ENCODE results near the gene NCAM2.

NCAM2 gene

GRCh38 chr21:20997311-20997635, 936 bp upstream of the NCAM2 start:
- no peak overlapping the region for H2AK5ac ChIP-seq (ENCODE audit: low read length, severe bottlenecking)
- H4K8ac ChIP-seq (ENCODE audit: low read length), result no peak overlapping the region
- peak overlapping the region in 1 of 2 experiments; percentile 15 for H3K14ac ChIP-seq (ENCODE audit: low read length in 2 of 2)
- H3K18ac ChIP-seq (ENCODE audit: low read depth in 1 of 2, low read length in 2 of 2), result peak overlapping the region in 1 of 2 experiments; percentile 29
- peak overlapping the region; percentile 90 for H3K4me2 ChIP-seq (ENCODE audit: low read length, poor library complexity, severe bottlenecking)
- H3K9ac ChIP-seq (ENCODE audit: low read length), result peak overlapping the region; percentile 50
- H2BK15ac ChIP-seq (ENCODE audit: low read depth, poor library complexity, severe bottlenecking), result no peak overlapping the region
- H3K27ac ChIP-seq (ENCODE audit: low read length, poor library complexity, severe bottlenecking), result no peak overlapping the region
- H2BK12ac ChIP-seq (ENCODE audit: low read length in 2 of 2), result peak overlapping the region in 1 of 2 experiments; percentile 19
- H3K27me3 ChIP-seq (ENCODE audit: control insufficient read depth in 1 of 2, insufficient read depth in 1 of 2, low read length in 2 of 2), result peaks cover 0 to 13% of the 10 kb centered on the region in 2 experiments
- H3K79me1 ChIP-seq (replicated peaks; ENCODE audit: low read length, poor library complexity, severe bottlenecking), result no peaks in the 10 kb centered on the region
- H2BK120ac ChIP-seq (ENCODE audit: low read depth, low read length), result no peak overlapping the region
- WGBS, result 2% methylated on average over 13 of the region's 20 CpGs
- peak overlapping the region; percentile 57 for H2AFZ ChIP-seq (ENCODE audit: low read depth, low read length)
- no peak overlapping the region for H2BK5ac ChIP-seq (ENCODE audit: low read depth, low read length, poor library complexity, severe bottlenecking)
- H4K91ac ChIP-seq (ENCODE audit: low read length), result no peak overlapping the region
- H3K9me3 ChIP-seq (ENCODE audit: control insufficient read depth, low read length), result no peaks in the 10 kb centered on the region
- peaks cover 14% of the 10 kb centered on the region for H3K4me1 ChIP-seq (ENCODE audit: control insufficient read depth, insufficient read depth, low read depth, low read length)
- no peaks in the 10 kb centered on the region for H3K36me3 ChIP-seq (ENCODE audit: control insufficient read depth in 1 of 2, insufficient read depth in 2 of 2, low read depth in 1 of 2, low read length in 2 of 2)
- H3K4ac ChIP-seq (ENCODE audit: low read depth in 1 of 2, low read length in 2 of 2), result no peak overlapping the region
- peak overlapping the region in 1 of 2 experiments; percentile 84 for H3K4me3 ChIP-seq (ENCODE audit: insufficient read depth in 1 of 2, low read depth in 1 of 2, low read length in 2 of 2)
- no peak for DNase-seq
- H3K23ac ChIP-seq (ENCODE audit: low read length in 2 of 2), result peak overlapping the region in 1 of 2 experiments; percentile 86

DNA sequence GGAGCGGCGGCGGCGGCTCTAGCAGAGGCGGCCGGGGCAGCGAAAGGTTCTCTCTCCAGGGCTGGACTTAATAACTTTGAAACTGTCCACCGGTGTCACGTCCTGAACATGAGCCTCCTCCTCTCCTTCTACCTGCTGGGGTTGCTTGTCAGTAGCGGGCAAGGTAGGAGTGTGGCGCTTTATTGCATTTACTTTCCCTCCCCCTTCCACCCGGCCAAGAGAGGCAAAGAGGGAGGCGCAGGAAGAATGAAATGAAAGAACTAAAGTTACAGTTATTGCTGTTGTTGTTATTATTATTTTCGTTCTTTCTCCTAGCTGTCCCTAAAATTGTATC, 214 bp downstream of the NCAM2 start:
- no peak overlapping the region for H3K23ac ChIP-seq (ENCODE audit: low read length in 2 of 2)
- no peaks in the 10 kb centered on the region for H3K79me1 ChIP-seq (replicated peaks; ENCODE audit: low read length, poor library complexity, severe bottlenecking)
- peak overlapping the region; percentile 79 for H3K4me2 ChIP-seq (ENCODE audit: low read length, poor library complexity, severe bottlenecking)
- DNase-seq, result no peak
- no peak overlapping the region for H3K4ac ChIP-seq (ENCODE audit: low read depth in 1 of 2, low read length in 2 of 2)
- H2BK15ac ChIP-seq (ENCODE audit: low read depth, poor library complexity, severe bottlenecking), result no peak overlapping the region
- peak overlapping the region; percentile 36 for H4K8ac ChIP-seq (ENCODE audit: low read length)
- no peak overlapping the region for H3K18ac ChIP-seq (ENCODE audit: low read depth in 1 of 2, low read length in 2 of 2)
- H3K14ac ChIP-seq (ENCODE audit: low read length in 2 of 2), result no peak overlapping the region
- peak overlapping the region; percentile 61 to 91 for H3K4me3 ChIP-seq (ENCODE audit: insufficient read depth in 1 of 2, low read depth in 1 of 2, low read length in 2 of 2)
- no peak overlapping the region for H2BK12ac ChIP-seq (ENCODE audit: low read length in 2 of 2)
- WGBS, result 5% methylated on average over 6 of the region's 14 CpGs
- peak overlapping the region; percentile 29 for H2AFZ ChIP-seq (ENCODE audit: low read depth, low read length)
- no peak overlapping the region for H2BK120ac ChIP-seq (ENCODE audit: low read depth, low read length)
- no peaks in the 10 kb centered on the region for H3K9me3 ChIP-seq (ENCODE audit: control insufficient read depth, low read length)
- H3K4me1 ChIP-seq (ENCODE audit: control insufficient read depth, insufficient read depth, low read depth, low read length), result peaks cover 14% of the 10 kb centered on the region
- no peaks in the 10 kb centered on the region for H3K36me3 ChIP-seq (ENCODE audit: control insufficient read depth in 1 of 2, insufficient read depth in 2 of 2, low read depth in 1 of 2, low read length in 2 of 2)
- peak overlapping the region; percentile 88 for H3K9ac ChIP-seq (ENCODE audit: low read length)
- no peak overlapping the region for H3K27ac ChIP-seq (ENCODE audit: low read length, poor library complexity, severe bottlenecking)
- H2BK5ac ChIP-seq (ENCODE audit: low read depth, low read length, poor library complexity, severe bottlenecking), result no peak overlapping the region
- H4K91ac ChIP-seq (ENCODE audit: low read length), result no peak overlapping the region
- H2AK5ac ChIP-seq (ENCODE audit: low read length, severe bottlenecking), result no peak overlapping the region
- H3K27me3 ChIP-seq (ENCODE audit: control insufficient read depth in 1 of 2, insufficient read depth in 1 of 2, low read length in 2 of 2), result peaks cover 0 to 13% of the 10 kb centered on the region in 2 experiments

GRCh38 chr21:20998886-20999285, 677 bp downstream of the NCAM2 start:
- H2BK15ac ChIP-seq (ENCODE audit: low read depth, poor library complexity, severe bottlenecking), result no peak overlapping the region
- H3K4me1 ChIP-seq (ENCODE audit: control insufficient read depth, insufficient read depth, low read depth, low read length), result peaks cover 14% of the 10 kb centered on the region
- no peak overlapping the region for H3K4me2 ChIP-seq (ENCODE audit: low read length, poor library complexity, severe bottlenecking)
- H3K27me3 ChIP-seq (ENCODE audit: control insufficient read depth in 1 of 2, insufficient read depth in 1 of 2, low read length in 2 of 2), result peaks cover 0 to 13% of the 10 kb centered on the region in 2 experiments
- no peaks in the 10 kb centered on the region for H3K36me3 ChIP-seq (ENCODE audit: control insufficient read depth in 1 of 2, insufficient read depth in 2 of 2, low read depth in 1 of 2, low read length in 2 of 2)
- peak overlapping the region; percentile 88 for H3K9ac ChIP-seq (ENCODE audit: low read length)
- H3K9me3 ChIP-seq (ENCODE audit: control insufficient read depth, low read length), result no peaks in the 10 kb centered on the region
- no peak overlapping the region for H3K4ac ChIP-seq (ENCODE audit: low read depth in 1 of 2, low read length in 2 of 2)
- no peaks in the 10 kb centered on the region for H3K79me1 ChIP-seq (replicated peaks; ENCODE audit: low read length, poor library complexity, severe bottlenecking)
- DNase-seq, result no peak
- H3K14ac ChIP-seq (ENCODE audit: low read length in 2 of 2), result no peak overlapping the region
- H2BK120ac ChIP-seq (ENCODE audit: low read depth, low read length), result no peak overlapping the region
- H2BK12ac ChIP-seq (ENCODE audit: low read length in 2 of 2), result no peak overlapping the region
- H2AFZ ChIP-seq (ENCODE audit: low read depth, low read length), result no peak overlapping the region
- H4K8ac ChIP-seq (ENCODE audit: low read length), result no peak overlapping the region
- H4K91ac ChIP-seq (ENCODE audit: low read length), result no peak overlapping the region
- no peak overlapping the region for H3K27ac ChIP-seq (ENCODE audit: low read length, poor library complexity, severe bottlenecking)
- H3K4me3 ChIP-seq (ENCODE audit: insufficient read depth in 1 of 2, low read depth in 1 of 2, low read length in 2 of 2), result peak overlapping the region in 1 of 2 experiments; percentile 91
- WGBS, result 79% methylated on average over 2 of the region's 5 CpGs
- no peak overlapping the region for H2AK5ac ChIP-seq (ENCODE audit: low read length, severe bottlenecking)
- H3K23ac ChIP-seq (ENCODE audit: low read length in 2 of 2), result no peak overlapping the region
- H2BK5ac ChIP-seq (ENCODE audit: low read depth, low read length, poor library complexity, severe bottlenecking), result no peak overlapping the region
- no peak overlapping the region for H3K18ac ChIP-seq (ENCODE audit: low read depth in 1 of 2, low read length in 2 of 2)

DNA sequence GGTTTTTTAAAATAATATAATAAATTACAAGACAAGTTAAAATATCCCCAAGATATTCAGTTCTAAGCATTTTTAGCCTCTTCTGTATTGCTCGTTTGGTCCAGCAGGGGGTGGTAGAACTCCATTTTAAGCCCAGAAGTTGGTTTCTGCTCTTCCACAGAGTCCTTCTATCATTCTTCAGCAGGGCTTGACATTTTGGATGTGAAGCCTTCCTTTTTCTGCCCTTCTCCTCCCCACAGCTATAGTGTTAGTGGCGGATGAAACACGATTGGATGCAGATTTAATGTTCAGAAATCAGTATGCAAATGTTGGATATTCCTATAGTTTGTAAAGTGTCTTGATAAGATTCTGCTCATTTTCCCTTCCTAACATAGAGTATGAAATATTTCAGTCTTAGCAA, 1.4 kb downstream of the NCAM2 start:
- no peak overlapping the region for H2BK120ac ChIP-seq (ENCODE audit: low read depth, low read length)
- H2BK12ac ChIP-seq (ENCODE audit: low read length in 2 of 2), result no peak overlapping the region
- no peaks in the 10 kb centered on the region for H3K79me1 ChIP-seq (replicated peaks; ENCODE audit: low read length, poor library complexity, severe bottlenecking)
- H3K4ac ChIP-seq (ENCODE audit: low read depth in 1 of 2, low read length in 2 of 2), result no peak overlapping the region
- H3K9ac ChIP-seq (ENCODE audit: low read length), result peak overlapping the region; percentile 23
- DNase-seq, result peak; percentile 51
- H3K4me3 ChIP-seq (ENCODE audit: insufficient read depth in 1 of 2, low read depth in 1 of 2, low read length in 2 of 2), result peak overlapping the region in 1 of 2 experiments; percentile 91
- no peak overlapping the region for H3K23ac ChIP-seq (ENCODE audit: low read length in 2 of 2)
- H4K91ac ChIP-seq (ENCODE audit: low read length), result no peak overlapping the region
- peaks cover 14% of the 10 kb centered on the region for H3K4me1 ChIP-seq (ENCODE audit: control insufficient read depth, insufficient read depth, low read depth, low read length)
- H2AFZ ChIP-seq (ENCODE audit: low read depth, low read length), result no peak overlapping the region
- H3K14ac ChIP-seq (ENCODE audit: low read length in 2 of 2), result no peak overlapping the region
- H4K8ac ChIP-seq (ENCODE audit: low read length), result no peak overlapping the region
- no peak overlapping the region for H2BK5ac ChIP-seq (ENCODE audit: low read depth, low read length, poor library complexity, severe bottlenecking)
- no peak overlapping the region for H2BK15ac ChIP-seq (ENCODE audit: low read depth, poor library complexity, severe bottlenecking)
- H3K27me3 ChIP-seq (ENCODE audit: control insufficient read depth in 1 of 2, insufficient read depth in 1 of 2, low read length in 2 of 2), result peaks cover 0 to 13% of the 10 kb centered on the region in 2 experiments
- no peaks in the 10 kb centered on the region for H3K9me3 ChIP-seq (ENCODE audit: control insufficient read depth, low read length)
- H2AK5ac ChIP-seq (ENCODE audit: low read length, severe bottlenecking), result no peak overlapping the region
- 0% methylated on average over 1 of the region's 3 CpGs for WGBS
- no peak overlapping the region for H3K18ac ChIP-seq (ENCODE audit: low read depth in 1 of 2, low read length in 2 of 2)
- no peak overlapping the region for H3K27ac ChIP-seq (ENCODE audit: low read length, poor library complexity, severe bottlenecking)
- no peaks in the 10 kb centered on the region for H3K36me3 ChIP-seq (ENCODE audit: control insufficient read depth in 1 of 2, insufficient read depth in 2 of 2, low read depth in 1 of 2, low read length in 2 of 2)
- no peak overlapping the region for H3K4me2 ChIP-seq (ENCODE audit: low read length, poor library complexity, severe bottlenecking)

Data from mesenchymal stem cell (in vitro differentiated cells and primary cell).